GM23248 (cell line): ENCODE measurements around the gene TTN.

ENCODE experiments used
- EZH2 ChIP-seq: fragments of 200-600 bp; sonication (generic); IDR thresholded peaks from 2 replicates; pipeline ENCODE4 v1.6.1; 2018; ENCODE audit warnings: antibody characterized with exemption, mild to moderate bottlenecking; ENCODE audit not compliant: insufficient read depth, poor library complexity, severe bottlenecking
- EZH2phosphoT487 ChIP-seq: fragments of 200-600 bp; sonication (generic); IDR thresholded peaks from 2 replicates; pipeline ENCODE4 v1.6.1; 2018; ENCODE audit warnings: antibody characterized with exemption, moderate library complexity, mild to moderate bottlenecking, low read depth; ENCODE audit not compliant: insufficient read depth

GRCh38 chr2:178846458-178846802 is 39.2 kb upstream of the TTN start:
- no peak for TF ChIP-seq EZH2
- TF ChIP-seq EZH2phosphoT487, result no peak
